GM18861 (cell line): Measurements from ENCODE around the gene ASNSD1.
A peak's percentile ranks its signal among the peaks of the same experiment; 100 is the strongest.
"Not testable (repeated sequence)": the region's sequence is repeated elsewhere in the genome, so short reads cannot be mapped to it uniquely, and the experiment has no call there.

Experiments
- ATAC-seq: cut with Tn5 transposase; IDR thresholded peaks from one replicate; pipeline ENCODE4 v1.9.1; 2021; ENCODE audit not compliant: unreplicated experiment

Gene ASNSD1

DNA sequence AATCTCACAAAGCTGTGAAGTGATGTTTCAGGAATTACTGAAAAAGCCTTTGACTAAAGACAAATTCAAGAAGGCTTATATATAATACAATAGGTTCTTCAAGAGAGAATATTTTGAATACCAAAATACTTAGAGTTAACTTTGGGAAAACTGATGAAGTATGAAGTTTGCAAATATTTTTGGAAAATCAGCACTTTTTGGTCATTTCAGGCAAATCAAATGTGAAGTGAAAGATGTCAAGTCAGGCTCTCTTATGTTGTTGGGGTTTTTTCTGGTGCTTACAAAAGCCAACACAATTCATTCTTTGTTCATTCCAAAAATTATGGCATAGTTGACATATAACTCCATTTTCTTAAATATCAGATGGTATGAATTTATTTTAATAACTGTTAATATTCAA lies 14.7 kb upstream of the ASNSD1 start:
- no peak for ATAC-seq

DNA sequence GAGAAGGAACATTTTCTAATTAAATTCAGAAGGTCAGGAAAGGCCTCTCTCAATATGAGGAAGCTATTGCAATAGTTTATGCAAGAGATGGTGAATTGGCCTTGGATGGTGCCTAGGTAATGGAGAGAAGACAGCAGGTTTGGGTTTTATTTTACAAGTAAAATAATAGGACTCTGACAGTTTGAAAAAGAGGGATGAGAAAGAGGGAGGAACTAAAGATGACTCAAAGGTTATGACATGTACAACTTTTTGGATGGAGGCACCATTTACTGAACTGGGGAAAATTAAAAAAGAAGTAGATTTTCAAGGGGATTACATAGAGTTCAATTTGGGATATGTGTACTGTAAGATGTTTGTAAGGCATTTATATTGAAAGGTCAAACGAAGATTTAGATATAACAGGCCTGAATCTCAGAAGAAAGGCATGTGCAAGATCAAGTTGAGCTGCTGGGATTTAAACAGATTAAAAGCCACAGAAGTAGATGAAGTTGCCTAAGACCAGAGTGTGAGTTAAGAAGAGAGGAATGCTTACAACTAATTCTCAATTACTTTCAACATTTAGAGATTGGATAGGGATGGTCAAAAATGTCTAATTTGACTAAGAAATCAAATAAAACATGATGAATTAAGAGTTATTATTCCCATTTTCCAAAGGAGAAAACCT lies 12.3 kb upstream of the ASNSD1 start:
- no peak for ATAC-seq

GRCh38 chr2:189651284-189651683 lies 10.0 kb upstream of the ASNSD1 start:
- no peak for ATAC-seq

DNA sequence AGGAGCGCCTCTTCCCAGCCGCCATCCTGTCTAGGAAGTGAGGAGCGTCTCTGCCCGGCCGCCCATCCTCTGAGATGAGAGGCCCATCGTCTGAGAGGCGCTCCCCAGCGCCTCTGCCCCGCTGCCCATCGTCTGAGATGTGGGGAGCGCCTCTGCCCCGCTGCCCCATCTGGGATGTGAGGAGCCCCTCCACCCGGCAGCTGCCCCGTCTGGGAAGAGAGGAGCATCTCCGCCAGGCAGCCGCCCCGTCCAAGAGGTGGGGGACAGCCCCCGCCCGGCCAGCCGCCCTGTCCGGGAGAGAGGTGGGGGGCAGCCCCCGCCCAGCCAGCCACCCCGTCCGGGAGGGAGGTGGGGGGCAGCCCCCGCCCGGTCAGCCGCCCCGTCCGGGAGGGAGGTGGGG lies 7.8 kb upstream of the ASNSD1 start:
- not testable (repeated sequence) for ATAC-seq

DNA sequence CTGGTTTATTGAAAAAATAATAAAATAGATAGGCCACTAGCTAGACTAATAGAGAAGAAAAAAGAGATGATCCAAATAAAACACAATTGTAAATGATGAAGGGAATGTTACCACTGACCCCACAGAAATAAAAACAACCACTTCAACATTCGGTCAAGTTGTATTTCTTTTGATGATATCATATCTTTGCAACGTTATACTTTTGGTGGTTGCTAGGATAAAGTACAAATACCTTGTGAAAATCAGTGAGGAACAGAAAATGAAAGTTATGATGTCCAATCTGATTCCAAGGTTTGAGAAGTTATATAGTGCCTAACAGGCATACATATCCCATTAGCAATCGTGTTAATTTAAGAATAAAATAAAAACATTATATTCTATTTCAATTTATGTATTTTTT lies 6.6 kb upstream of the ASNSD1 start:
- ATAC-seq: no peak

GRCh38 chr2:189657867-189658266 lies 3.4 kb upstream of the ASNSD1 start:
- peak; percentile 30 for ATAC-seq

- ATAC-seq: no peak
These were observed 2.7 kb upstream of the ASNSD1 start for GRCh38 chr2:189658306-189659212.

DNA sequence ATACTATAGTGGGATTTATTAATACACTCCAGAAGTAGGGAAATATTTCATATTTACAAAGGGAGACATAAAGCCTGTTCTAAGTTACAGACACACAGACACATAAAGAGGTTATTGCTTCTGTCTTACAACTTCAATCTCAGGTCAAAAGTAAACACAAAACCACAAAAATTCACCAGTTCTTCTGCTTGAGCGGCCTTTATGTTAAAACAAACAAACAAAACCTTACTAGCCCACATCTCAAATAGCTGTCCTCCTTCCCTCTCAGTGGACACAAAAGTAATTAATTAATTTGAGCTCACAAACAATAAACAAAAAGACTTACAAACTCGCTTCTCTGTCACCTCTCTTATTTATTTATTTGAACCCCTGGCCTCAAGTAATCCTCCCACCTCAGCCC lies 1.5 kb upstream of the ASNSD1 start:
- no peak for ATAC-seq

DNA sequence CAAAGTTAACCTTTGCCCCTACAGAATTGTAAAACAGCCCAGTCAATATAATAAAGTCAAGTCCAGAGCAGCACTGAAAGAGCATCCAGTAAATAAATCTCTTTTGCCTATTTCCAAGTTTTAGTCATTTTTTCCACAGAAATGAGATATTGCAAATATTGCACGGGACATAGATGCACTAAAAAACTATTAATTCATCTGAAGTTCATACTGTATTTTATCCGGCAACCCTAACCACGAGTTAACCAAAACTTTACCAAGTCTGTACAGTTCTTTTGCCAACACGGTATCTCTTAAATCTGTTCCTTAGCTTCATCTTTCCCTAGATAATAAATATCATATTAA lies 484 bp upstream of the ASNSD1 start:
- ATAC-seq: no peak

DNA sequence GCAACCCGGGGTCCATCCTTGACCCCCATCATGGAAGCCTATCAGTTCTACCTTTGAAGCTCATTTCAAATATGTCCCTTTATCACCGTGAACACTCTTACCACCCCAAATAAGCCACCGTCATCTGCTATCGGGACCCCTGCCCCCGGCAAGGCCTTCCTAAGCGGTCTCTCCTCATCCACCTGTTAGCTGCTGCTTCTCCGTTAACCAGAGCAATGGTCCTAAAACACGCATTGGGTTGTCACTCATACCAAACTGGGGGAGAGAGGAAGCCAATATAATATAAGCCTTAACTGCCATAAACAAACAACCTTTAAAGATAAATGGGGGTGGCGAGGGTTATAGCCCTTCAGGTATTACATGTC lies 680 bp downstream of the ASNSD1 start:
- no peak for ATAC-seq

DNA sequence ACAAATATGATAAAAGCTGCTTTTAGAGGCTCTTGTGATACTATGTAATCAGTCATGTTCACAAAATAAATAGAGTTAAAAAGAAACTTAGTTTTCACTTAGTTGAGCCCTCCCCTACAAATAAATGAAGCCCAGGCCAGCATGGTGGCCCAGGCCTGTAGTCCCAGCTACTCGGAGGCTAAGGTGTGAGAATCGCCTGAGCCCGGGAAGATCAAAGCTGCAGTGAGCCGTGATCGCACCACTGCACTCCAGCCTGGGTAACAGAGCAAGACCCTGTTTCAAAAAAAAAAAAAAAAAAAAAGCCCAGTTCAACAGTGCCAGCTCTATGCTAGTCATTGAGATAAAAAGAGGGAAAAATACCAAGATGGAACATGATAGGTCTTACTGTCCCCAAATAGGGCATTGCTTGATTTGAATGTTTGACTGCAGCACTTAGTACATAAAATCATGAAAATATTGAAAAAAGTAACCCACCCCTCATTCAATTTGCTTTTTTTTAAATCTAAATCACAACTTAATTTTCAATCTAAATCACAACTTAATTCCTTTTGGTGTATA lies 1.5 kb downstream of the ASNSD1 start:
- no peak for ATAC-seq

DNA sequence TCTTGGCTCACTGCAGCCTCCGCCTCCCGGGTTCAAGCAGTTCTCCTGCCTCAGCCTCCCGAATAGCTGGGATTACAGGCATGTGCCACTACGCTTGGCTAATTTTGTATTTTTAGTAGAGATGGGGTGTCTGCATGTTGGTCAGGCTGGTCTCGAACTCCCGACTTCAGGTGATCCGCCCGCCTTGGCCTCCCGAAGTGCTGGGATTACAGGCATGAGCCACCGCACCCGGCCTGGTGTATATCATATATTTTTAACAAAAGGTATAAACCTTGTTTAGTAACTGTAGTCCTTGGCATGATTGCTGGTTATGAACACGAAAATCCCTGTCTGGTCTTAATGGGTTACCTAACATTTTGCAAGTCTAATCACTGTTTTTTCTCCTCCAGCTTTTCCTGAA lies 2.1 kb downstream of the ASNSD1 start:
- ATAC-seq: not testable (repeated sequence)

GRCh38 chr2:189669913-189670312 lies 8.7 kb downstream of the ASNSD1 start:
- ATAC-seq: no peak

- ATAC-seq: no peak
These were observed 12.6 kb downstream of the ASNSD1 start for GRCh38 chr2:189673661-189674373.

DNA sequence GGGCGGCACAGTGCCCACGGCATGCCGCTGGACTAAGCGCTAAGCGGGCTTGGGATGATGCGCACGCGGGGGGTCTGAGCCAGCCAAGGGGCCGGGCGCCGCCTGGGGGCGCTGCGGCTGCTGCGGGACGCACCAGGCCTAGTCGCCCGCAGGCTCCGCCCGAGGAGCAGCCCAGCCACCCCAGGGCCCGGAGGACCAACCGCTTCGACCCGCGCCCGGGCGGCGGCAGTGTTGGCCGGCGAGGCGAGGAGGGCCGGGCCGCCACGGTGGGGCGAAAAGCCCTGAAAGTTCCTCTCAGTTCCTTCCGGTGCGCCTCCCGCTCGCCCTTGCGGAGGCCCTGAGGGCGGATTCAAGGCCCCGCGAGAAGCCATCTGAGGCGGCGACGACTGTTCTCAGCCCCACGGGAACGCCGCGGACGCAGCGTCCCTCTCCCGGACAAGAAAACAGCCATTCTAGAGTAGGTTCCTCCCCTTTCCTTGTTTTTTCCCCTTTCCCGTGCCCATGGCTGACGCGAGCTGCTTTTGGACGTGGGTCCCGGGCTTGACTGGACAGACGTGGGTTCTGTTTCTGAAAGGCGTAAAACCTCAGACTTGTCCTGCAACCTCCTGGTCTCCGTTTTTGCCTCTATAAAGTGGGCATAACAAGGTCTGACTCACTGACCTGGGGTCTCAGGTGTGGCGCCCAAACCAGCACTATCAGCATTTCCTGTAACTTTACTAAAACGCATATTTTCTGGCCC lies 13.3 kb downstream of the ASNSD1 start, which contains the start of gene ANKAR:
ANKAR (plus strand) TSS at position 297 of the 739 bp plus-strand sequence. CDS start 1,821 bp downstream, outside the sequence.
- peak; percentile 94 for ATAC-seq

DNA sequence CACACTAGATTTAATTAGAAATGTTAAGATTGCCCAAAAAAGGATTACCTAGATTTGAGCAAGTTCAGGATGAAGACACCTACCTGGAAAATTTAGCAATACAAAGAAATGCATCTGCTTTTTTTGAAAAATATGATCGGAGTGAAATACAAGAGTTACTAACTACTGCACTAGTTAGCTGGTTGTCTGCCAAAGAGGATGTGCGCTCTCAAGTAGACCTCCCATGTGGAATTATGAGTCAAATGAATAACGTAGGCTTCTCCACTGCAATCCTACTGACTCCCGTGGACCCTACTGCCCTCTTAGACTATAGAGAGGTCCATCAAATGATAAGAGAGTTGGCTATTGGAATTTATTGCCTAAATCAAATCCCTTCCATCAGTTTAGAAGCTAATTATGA lies 15.2 kb downstream of the ASNSD1 start:
- ATAC-seq: no peak

- ATAC-seq: no peak
These were observed 18.0 kb downstream of the ASNSD1 start for GRCh38 chr2:189679226-189679625.

DNA sequence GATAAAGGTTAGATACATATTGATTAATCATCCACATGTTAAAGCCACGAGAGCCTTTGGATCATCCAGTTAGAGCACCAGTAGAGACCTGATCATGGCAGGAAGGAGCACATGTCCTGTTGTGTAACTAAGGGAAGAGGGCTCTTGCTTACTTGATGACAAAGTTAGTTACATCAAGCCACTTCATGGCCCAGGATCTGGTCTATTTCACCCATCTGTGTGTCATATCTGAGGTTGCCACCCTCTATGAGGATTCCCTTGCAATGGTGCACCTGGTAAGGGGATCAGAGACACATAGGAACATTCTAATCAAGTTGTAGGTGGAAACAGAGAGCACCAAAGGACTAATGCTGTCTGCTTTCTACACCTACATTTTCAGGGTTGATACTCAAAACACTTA lies 19.9 kb downstream of the ASNSD1 start:
- ATAC-seq: no peak

DNA sequence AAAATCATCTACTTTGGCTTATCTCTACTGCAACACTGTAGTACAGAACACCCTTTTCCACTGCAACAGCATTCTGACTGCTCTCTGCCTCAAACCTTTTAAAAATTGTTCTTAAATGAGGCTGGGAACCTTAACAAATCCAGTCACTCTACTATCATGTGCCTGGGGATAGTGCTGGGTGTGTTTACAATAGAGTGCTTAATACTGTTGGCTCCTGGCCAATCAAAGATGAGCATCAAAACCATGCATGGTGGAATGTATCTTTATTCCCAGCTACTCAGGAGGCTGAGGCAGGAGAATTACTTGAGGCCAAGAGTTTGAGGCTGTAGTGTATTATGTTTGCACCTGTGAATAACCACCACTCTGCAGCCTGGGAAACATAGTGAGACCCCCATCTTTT lies 20.6 kb downstream of the ASNSD1 start:
- ATAC-seq: no peak

- ATAC-seq: no peak
These were observed 22.1 kb downstream of the ASNSD1 start for GRCh38 chr2:189683348-189683747.

DNA sequence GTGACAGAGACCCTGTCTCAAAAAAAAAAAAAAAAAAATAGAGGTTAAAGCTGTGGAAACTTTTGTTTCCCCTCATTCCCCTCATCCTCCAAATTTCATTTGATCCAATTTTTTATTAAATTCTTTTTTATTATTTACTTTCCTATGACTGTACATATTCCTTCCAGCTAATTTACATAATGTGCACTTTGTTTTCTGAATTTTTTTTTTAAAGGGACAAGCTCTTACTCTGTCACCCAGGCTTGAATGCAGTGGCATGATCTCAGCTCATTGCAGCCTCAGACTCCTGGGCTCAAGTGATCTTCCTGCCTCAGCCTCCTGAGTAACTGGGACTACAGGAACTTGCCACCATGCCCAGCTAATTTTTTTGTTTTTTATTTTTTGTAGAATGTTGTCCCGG lies 23.6 kb downstream of the ASNSD1 start:
- no peak for ATAC-seq
